ENCODE results near the gene PRSS35.
"Not testable (repeated sequence)": the region's sequence is repeated elsewhere in the genome, so short reads cannot be mapped to it uniquely, and the experiment has no call there.

The PRSS35 gene

DNA sequence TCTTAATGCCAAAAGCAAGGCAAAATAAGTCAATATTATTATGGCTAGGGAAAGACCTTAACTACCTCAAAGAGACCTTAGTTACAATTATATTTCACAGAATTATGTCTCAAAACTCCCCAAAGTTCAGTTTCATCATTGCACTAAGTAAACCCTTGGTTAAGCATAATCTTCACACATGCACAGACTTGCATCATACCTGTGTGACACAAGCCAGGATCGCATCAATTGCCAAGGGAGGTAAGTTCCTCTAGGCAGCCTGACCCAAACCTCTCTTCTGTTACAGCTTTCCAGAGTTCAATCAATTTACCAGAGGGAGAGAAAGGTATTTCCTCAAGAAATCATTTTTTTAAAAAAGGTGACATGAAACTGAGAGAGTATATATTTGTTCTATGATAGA lies 31.9 kb upstream of the PRSS35 start:
- H3K4me1 ChIP-seq (ENCODE audit: control insufficient read depth in 1 of 2, insufficient read depth in 2 of 2, low read length in 2 of 2): no peaks in the 10 kb centered on the region
- no peaks in the 10 kb centered on the region for H3K9me3 ChIP-seq (ENCODE audit: control insufficient read depth in 1 of 2, low read length in 2 of 2)
- H3K27ac ChIP-seq (ENCODE audit: low read length): no peak overlapping the region
- no peak overlapping the region for H3K4me3 ChIP-seq (ENCODE audit: low read depth in 1 of 2, low read length in 2 of 2)
- H3K27me3 ChIP-seq (ENCODE audit: low read depth, low read length): no peaks in the 10 kb centered on the region
- H3K36me3 ChIP-seq (ENCODE audit: control insufficient read depth in 1 of 2, insufficient read depth in 2 of 2, low read length in 2 of 2): no peaks in the 10 kb centered on the region

DNA sequence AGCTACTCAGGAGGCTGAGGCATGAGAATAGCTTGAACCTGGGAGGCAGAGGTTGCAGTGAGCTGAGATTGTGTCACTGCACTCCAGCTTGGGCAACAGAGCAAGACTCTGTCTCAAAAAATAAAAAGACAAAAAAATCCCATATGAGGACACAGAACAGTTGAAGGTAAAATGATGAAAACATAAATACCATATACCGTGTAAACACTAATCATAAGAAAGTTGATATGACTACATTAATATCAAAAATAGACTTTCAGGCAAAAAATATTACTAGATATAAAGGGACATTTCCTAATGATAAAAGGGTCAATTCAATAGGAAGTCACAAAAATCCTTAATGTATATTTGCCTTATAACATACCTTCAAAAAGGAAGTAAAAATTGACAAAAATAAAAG lies 30.4 kb upstream of the PRSS35 start:
- H3K4me1 ChIP-seq (ENCODE audit: control insufficient read depth in 1 of 2, insufficient read depth in 2 of 2, low read length in 2 of 2); H3K4me3 ChIP-seq (ENCODE audit: low read depth in 1 of 2, low read length in 2 of 2); H3K27me3 ChIP-seq (ENCODE audit: low read depth, low read length); H3K9me3 ChIP-seq (ENCODE audit: control insufficient read depth in 1 of 2, low read length in 2 of 2); H3K27ac ChIP-seq (ENCODE audit: low read length); H3K36me3 ChIP-seq (ENCODE audit: control insufficient read depth in 1 of 2, insufficient read depth in 2 of 2, low read length in 2 of 2): not testable (repeated sequence)

DNA sequence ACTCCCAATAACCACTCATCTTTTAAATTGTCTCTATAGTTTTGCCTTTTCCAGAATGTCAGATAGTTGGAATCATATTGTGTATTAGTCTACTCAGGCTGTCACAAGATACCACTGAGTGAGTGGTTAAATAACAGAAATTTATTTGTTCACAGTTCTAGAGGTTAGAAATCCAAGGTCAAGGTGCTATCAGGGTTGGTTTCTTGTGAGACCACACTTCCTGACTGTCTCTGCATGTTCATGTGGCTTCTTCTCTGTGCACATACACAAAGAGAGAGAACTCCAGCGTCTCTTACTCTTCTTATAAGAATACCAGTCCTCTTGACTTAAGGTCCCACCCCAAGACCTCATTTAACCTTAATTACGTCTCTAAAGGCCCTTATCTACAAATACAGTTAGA lies 23.9 kb upstream of the PRSS35 start:
- Histone ChIP-seq H3K9me3 (ENCODE audit: control insufficient read depth in 1 of 2, low read length in 2 of 2) (no peaks in the 10 kb centered on the region), H3K27ac (ENCODE audit: low read length) (no peak overlapping the region), H3K27me3 (ENCODE audit: low read depth, low read length) (no peaks in the 10 kb centered on the region), H3K4me1 (ENCODE audit: control insufficient read depth in 1 of 2, insufficient read depth in 2 of 2, low read length in 2 of 2) (no peaks in the 10 kb centered on the region), H3K4me3 (ENCODE audit: low read depth in 1 of 2, low read length in 2 of 2) (no peak overlapping the region), H3K36me3 (ENCODE audit: control insufficient read depth in 1 of 2, insufficient read depth in 2 of 2, low read length in 2 of 2) (no peaks in the 10 kb centered on the region)

- no peaks in the 10 kb centered on the region for H3K9me3 ChIP-seq (ENCODE audit: control insufficient read depth in 1 of 2, low read length in 2 of 2)
- H3K27me3 ChIP-seq (ENCODE audit: low read depth, low read length): no peaks in the 10 kb centered on the region
- H3K27ac ChIP-seq (ENCODE audit: low read length): no peak overlapping the region
- no peaks in the 10 kb centered on the region for H3K4me1 ChIP-seq (ENCODE audit: control insufficient read depth in 1 of 2, insufficient read depth in 2 of 2, low read length in 2 of 2)
- no peaks in the 10 kb centered on the region for H3K36me3 ChIP-seq (ENCODE audit: control insufficient read depth in 1 of 2, insufficient read depth in 2 of 2, low read length in 2 of 2)
- no peak overlapping the region for H3K4me3 ChIP-seq (ENCODE audit: low read depth in 1 of 2, low read length in 2 of 2)
Measured at GRCh38 chr6:83488861-83489260, 23.5 kb upstream of the PRSS35 start.

DNA sequence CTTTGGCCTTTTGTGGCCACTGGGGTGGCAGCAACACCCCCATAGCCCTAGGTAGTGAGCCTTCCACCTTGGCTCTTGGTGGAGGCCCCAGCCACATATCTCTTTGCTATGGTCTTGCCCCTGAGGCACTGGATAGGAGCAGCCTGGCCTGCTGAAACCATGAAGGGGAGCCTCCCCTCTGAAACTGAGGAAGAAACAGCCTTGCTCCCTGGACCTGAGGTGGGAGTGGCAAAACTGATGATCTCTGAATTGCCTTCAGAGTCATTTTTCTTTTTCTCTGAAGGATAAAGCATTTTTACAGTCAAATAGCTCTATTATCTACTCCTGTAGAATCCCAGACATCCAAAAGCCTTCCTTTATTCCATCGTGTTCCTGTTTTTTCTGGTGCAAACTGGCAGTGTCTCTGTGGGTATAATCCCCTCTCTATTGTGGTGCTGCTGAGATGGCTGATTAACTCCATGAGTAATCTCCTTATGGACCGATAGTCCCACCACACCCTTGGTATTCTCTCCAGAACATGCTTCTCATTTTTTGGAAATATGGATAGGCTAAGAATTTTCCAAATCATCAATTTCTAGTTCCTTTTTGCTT lies 22.0 kb upstream of the PRSS35 start:
- no peaks in the 10 kb centered on the region for H3K9me3 ChIP-seq (ENCODE audit: control insufficient read depth in 1 of 2, low read length in 2 of 2)
- H3K36me3 ChIP-seq (ENCODE audit: control insufficient read depth in 1 of 2, insufficient read depth in 2 of 2, low read length in 2 of 2): no peaks in the 10 kb centered on the region
- H3K4me3 ChIP-seq (ENCODE audit: low read depth in 1 of 2, low read length in 2 of 2): no peak overlapping the region
- H3K4me1 ChIP-seq (ENCODE audit: control insufficient read depth in 1 of 2, insufficient read depth in 2 of 2, low read length in 2 of 2): no peaks in the 10 kb centered on the region
- no peaks in the 10 kb centered on the region for H3K27me3 ChIP-seq (ENCODE audit: low read depth, low read length)
- no peak overlapping the region for H3K27ac ChIP-seq (ENCODE audit: low read length)

GRCh38 chr6:83505356-83505755 lies 7.0 kb upstream of the PRSS35 start:
- H3K9me3 ChIP-seq (ENCODE audit: control insufficient read depth in 1 of 2, low read length in 2 of 2): no peaks in the 10 kb centered on the region
- H3K27me3 ChIP-seq (ENCODE audit: low read depth, low read length): no peaks in the 10 kb centered on the region
- H3K4me3 ChIP-seq (ENCODE audit: low read depth in 1 of 2, low read length in 2 of 2): no peak overlapping the region
- no peaks in the 10 kb centered on the region for H3K4me1 ChIP-seq (ENCODE audit: control insufficient read depth in 1 of 2, insufficient read depth in 2 of 2, low read length in 2 of 2)
- no peaks in the 10 kb centered on the region for H3K36me3 ChIP-seq (ENCODE audit: control insufficient read depth in 1 of 2, insufficient read depth in 2 of 2, low read length in 2 of 2)
- no peak overlapping the region for H3K27ac ChIP-seq (ENCODE audit: low read length)

DNA sequence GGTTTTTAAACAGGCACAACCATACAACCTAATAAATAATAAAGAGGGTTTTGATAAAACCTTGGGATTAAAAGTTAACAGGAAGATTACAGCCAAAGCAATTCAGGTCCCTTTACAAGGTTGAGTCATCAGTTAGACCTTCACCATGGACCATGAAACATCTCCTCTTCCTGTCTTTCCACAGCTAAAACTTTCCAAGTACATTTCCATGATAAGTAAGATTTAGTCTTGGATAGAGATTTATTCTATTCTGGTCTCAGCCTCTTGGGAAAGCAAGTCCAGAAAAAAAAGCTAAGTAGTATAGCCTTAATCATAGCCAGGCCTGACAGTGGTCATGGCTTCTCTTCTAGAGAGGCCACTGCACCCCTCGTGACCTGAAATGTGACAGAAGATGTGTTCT lies 2.9 kb upstream of the PRSS35 start:
- Histone ChIP-seq H3K36me3 (ENCODE audit: control insufficient read depth in 1 of 2, insufficient read depth in 2 of 2, low read length in 2 of 2) (no peaks in the 10 kb centered on the region), H3K27ac (ENCODE audit: low read length) (no peak overlapping the region), H3K4me1 (ENCODE audit: control insufficient read depth in 1 of 2, insufficient read depth in 2 of 2, low read length in 2 of 2) (no peaks in the 10 kb centered on the region), H3K27me3 (ENCODE audit: low read depth, low read length) (no peaks in the 10 kb centered on the region), H3K9me3 (ENCODE audit: control insufficient read depth in 1 of 2, low read length in 2 of 2) (no peaks in the 10 kb centered on the region), H3K4me3 (ENCODE audit: low read depth in 1 of 2, low read length in 2 of 2) (no peak overlapping the region)

DNA sequence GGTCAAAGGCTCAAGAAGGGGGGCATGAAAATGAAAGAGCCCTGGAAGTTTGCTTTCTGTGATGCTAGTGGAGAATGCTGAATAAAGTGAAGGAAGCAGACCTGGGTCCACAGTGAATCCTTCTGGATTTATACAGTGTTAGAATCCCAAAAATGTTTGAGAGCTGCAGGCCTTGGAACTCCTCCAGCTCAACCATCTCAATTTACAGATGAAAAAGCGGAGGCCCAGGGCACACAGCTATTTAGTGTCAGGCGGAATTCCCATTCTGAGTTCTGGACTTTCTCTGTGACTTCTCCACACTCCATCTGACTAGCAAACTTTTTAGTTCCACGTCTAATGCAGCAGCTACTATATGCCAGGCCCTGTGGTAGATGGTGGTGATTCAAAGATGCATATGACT lies 1.5 kb upstream of the PRSS35 start:
- Histone ChIP-seq H3K4me3 (ENCODE audit: low read depth in 1 of 2, low read length in 2 of 2) (no peak overlapping the region), H3K4me1 (ENCODE audit: control insufficient read depth in 1 of 2, insufficient read depth in 2 of 2, low read length in 2 of 2) (no peaks in the 10 kb centered on the region), H3K36me3 (ENCODE audit: control insufficient read depth in 1 of 2, insufficient read depth in 2 of 2, low read length in 2 of 2) (no peaks in the 10 kb centered on the region), H3K27me3 (ENCODE audit: low read depth, low read length) (no peaks in the 10 kb centered on the region), H3K27ac (ENCODE audit: low read length) (no peak overlapping the region), H3K9me3 (ENCODE audit: control insufficient read depth in 1 of 2, low read length in 2 of 2) (no peaks in the 10 kb centered on the region)

DNA sequence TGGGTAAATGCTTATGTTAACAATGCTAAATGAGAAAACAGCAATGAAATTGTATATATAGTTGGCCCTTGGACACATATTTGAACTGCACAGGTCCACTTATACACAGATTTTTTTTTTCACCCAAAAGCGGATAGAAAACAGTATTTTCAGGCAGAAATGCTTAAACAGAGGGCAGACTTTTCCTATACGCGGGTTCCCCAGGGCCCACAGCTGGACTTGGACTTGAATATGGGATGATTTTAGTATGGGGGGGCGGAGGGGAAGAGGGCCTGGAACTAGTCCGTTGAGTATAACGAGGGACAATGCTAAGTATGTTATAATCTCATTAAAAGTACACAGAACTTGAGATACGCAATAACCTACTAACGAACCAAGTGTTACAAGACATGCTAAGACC lies 1.1 kb upstream of the PRSS35 start:
- Histone ChIP-seq H3K4me1 (ENCODE audit: control insufficient read depth in 1 of 2, insufficient read depth in 2 of 2, low read length in 2 of 2) (no peaks in the 10 kb centered on the region), H3K9me3 (ENCODE audit: control insufficient read depth in 1 of 2, low read length in 2 of 2) (no peaks in the 10 kb centered on the region), H3K36me3 (ENCODE audit: control insufficient read depth in 1 of 2, insufficient read depth in 2 of 2, low read length in 2 of 2) (no peaks in the 10 kb centered on the region), H3K4me3 (ENCODE audit: low read depth in 1 of 2, low read length in 2 of 2) (no peak overlapping the region), H3K27me3 (ENCODE audit: low read depth, low read length) (no peaks in the 10 kb centered on the region), H3K27ac (ENCODE audit: low read length) (no peak overlapping the region)

DNA sequence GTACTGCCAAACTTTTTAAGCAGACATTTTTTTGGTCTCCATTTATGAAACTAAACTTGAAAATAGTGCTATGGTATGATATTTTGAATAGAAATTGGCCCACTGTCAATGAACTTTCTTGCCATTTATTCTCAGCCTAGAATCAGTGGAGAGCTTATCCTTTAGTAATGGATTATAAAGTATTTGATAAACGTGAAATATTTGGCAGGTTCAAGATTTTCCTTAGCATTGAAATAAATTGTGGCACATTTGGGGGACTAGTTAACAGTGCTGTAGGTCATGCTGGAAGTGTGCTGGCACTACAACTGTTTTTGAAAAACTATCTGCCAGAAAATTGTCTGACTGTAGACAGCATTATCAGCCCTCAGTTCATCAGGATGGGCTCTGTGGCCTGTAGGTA lies 2.1 kb downstream of the PRSS35 start:
- Histone ChIP-seq H3K9me3 (ENCODE audit: control insufficient read depth in 1 of 2, low read length in 2 of 2) (no peaks in the 10 kb centered on the region), H3K36me3 (ENCODE audit: control insufficient read depth in 1 of 2, insufficient read depth in 2 of 2, low read length in 2 of 2) (no peaks in the 10 kb centered on the region), H3K27me3 (ENCODE audit: low read depth, low read length) (no peaks in the 10 kb centered on the region), H3K27ac (ENCODE audit: low read length) (no peak overlapping the region), H3K4me1 (ENCODE audit: control insufficient read depth in 1 of 2, insufficient read depth in 2 of 2, low read length in 2 of 2) (no peaks in the 10 kb centered on the region), H3K4me3 (ENCODE audit: low read depth in 1 of 2, low read length in 2 of 2) (no peak overlapping the region)

- no peaks in the 10 kb centered on the region for H3K4me1 ChIP-seq (ENCODE audit: control insufficient read depth in 1 of 2, insufficient read depth in 2 of 2, low read length in 2 of 2)
- H3K9me3 ChIP-seq (ENCODE audit: control insufficient read depth in 1 of 2, low read length in 2 of 2): no peaks in the 10 kb centered on the region
- no peaks in the 10 kb centered on the region for H3K27me3 ChIP-seq (ENCODE audit: low read depth, low read length)
- H3K4me3 ChIP-seq (ENCODE audit: low read depth in 1 of 2, low read length in 2 of 2): no peak overlapping the region
- no peaks in the 10 kb centered on the region for H3K36me3 ChIP-seq (ENCODE audit: control insufficient read depth in 1 of 2, insufficient read depth in 2 of 2, low read length in 2 of 2)
- no peak overlapping the region for H3K27ac ChIP-seq (ENCODE audit: low read length)
Measured at GRCh38 chr6:83514866-83515466, 2.6 kb downstream of the PRSS35 start.

DNA sequence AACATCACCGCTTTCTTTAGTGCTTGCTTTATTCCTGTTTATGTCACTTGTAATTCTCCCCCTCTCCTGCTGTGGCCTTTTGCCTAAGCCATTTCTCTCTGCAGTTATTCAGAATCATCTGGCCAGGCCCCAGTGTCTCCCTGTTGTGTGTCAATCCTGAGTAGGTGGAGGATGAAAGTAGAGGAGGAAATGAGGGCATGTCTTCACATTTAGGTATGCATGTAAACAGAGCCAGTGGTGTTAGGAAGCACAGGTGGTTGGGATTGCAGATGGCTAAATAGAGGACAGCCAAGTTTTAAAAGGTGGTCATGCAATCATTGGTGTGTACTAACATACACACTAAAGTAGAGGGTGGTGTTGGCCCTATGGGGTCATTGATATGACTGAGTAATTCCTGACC lies 5.2 kb downstream of the PRSS35 start:
- no peak overlapping the region for H3K4me3 ChIP-seq (ENCODE audit: low read depth in 1 of 2, low read length in 2 of 2)
- no peaks in the 10 kb centered on the region for H3K9me3 ChIP-seq (ENCODE audit: control insufficient read depth in 1 of 2, low read length in 2 of 2)
- no peak overlapping the region for H3K27ac ChIP-seq (ENCODE audit: low read length)
- H3K27me3 ChIP-seq (ENCODE audit: low read depth, low read length): no peaks in the 10 kb centered on the region
- H3K4me1 ChIP-seq (ENCODE audit: control insufficient read depth in 1 of 2, insufficient read depth in 2 of 2, low read length in 2 of 2): no peaks in the 10 kb centered on the region
- no peaks in the 10 kb centered on the region for H3K36me3 ChIP-seq (ENCODE audit: control insufficient read depth in 1 of 2, insufficient read depth in 2 of 2, low read length in 2 of 2)
